AG04450 (cell line): Measurements from ENCODE around the gene SNX19. TPM values are rescaled to one million over a fixed set of nuclear protein-coding genes. Genes with fewer than 3 reads are reported as not detected.

Experiments used
- CTCF ChIA-PET: fragments of 300-600, 350-600 bp; formaldehyde crosslinking; extraction: SDS; loops from one replicate; lab custom pipeline; 2022; ENCODE audit warnings: antibody characterized with exemption, inconsistent platforms; lab: Charles Lee
- POLR2A ChIA-PET: fragments of 350-600 bp; formaldehyde crosslinking; extraction: SDS; loops from one replicate; lab custom pipeline; 2021; ENCODE audit warnings: antibody characterized with exemption, inconsistent platforms; lab: Yijun Ruan, JAX
- DNase-seq: peaks from one replicate; pipeline ENCODE4 v3.0.0-alpha.2; 2011; ENCODE audit warnings: low read depth, low spot score
- H3K27ac ChIP-seq: one replicate; pipeline ENCODE4 v1.5.1; 2012; ENCODE audit warnings: low read depth, low read length, control low read depth
- H3K27me3 ChIP-seq: one replicate; pipeline ENCODE4 v1.6.0; 2012; ENCODE audit warnings: low read length; ENCODE audit not compliant: control insufficient read depth, insufficient read depth
- H3K4me3 ChIP-seq: 2 replicates; pipeline ENCODE4 v1.5.1; 2011; ENCODE audit warnings: mild to moderate bottlenecking, low read depth, low read length, control low read depth
- H3K9me3 ChIP-seq: 2 replicates; pipeline ENCODE4 v1.5.1; 2012; ENCODE audit warnings: low read length; ENCODE audit not compliant: control insufficient read depth, insufficient read depth
- polyA plus RNA-seq: library from polyadenylated mRNA; depleted of rRNA; stranded (reverse); fragments of >200 nt; gene quantifications from 2 replicates; pipeline ENCODE4 v1.2.3, GENCODE V29; 2011
- TF ChIP-seq, protein P1 (sequence below): IDR thresholded peaks from 2 replicates; pipeline ENCODE4 v1.5.1; 2011; ENCODE audit warnings: low read depth, low read length, control low read depth, inconsistent platforms

The SNX19 gene
- polyA plus RNA-seq, 1 experiment = 64.9 TPM

- CTCF ChIA-PET = interaction anchor here (1.1 to 1.5 kb wide), 2 partner anchors 396 to 398 kb away, joined by 3 to 5 read pairs; no protein-coding TSS in a partner anchor
- Histone ChIP-seq H3K4me3 (no peak overlapping the region), H3K27ac (no peak overlapping the region), H3K27me3 (no peaks in the 10 kb centered on the region), H3K9me3 (peaks cover 3% of the 10 kb centered on the region; the same call in 1 of the 2 replicates)
- POLR2A ChIA-PET = no interaction called here
- TF ChIP-seq, protein P1, sequence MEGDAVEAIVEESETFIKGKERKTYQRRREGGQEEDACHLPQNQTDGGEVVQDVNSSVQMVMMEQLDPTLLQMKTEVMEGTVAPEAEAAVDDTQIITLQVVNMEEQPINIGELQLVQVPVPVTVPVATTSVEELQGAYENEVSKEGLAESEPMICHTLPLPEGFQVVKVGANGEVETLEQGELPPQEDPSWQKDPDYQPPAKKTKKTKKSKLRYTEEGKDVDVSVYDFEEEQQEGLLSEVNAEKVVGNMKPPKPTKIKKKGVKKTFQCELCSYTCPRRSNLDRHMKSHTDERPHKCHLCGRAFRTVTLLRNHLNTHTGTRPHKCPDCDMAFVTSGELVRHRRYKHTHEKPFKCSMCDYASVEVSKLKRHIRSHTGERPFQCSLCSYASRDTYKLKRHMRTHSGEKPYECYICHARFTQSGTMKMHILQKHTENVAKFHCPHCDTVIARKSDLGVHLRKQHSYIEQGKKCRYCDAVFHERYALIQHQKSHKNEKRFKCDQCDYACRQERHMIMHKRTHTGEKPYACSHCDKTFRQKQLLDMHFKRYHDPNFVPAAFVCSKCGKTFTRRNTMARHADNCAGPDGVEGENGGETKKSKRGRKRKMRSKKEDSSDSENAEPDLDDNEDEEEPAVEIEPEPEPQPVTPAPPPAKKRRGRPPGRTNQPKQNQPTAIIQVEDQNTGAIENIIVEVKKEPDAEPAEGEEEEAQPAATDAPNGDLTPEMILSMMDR = no peak
- no peak for DNase-seq
These were observed 83.5 kb downstream of the SNX19 start for GRCh38 chr11:130832566-130833425.

GRCh38 chr11:130831976-130832375, 84.3 kb downstream of the SNX19 start:
- Histone ChIP-seq H3K9me3 (no peaks in the 10 kb centered on the region), H3K4me3 (no peak overlapping the region), H3K27me3 (no peaks in the 10 kb centered on the region), H3K27ac (no peak overlapping the region)
- CTCF ChIA-PET = no interaction called here
- DNase-seq = no peak
- TF ChIP-seq, protein P1 = no peak
- POLR2A ChIA-PET = no interaction called here

DNA sequence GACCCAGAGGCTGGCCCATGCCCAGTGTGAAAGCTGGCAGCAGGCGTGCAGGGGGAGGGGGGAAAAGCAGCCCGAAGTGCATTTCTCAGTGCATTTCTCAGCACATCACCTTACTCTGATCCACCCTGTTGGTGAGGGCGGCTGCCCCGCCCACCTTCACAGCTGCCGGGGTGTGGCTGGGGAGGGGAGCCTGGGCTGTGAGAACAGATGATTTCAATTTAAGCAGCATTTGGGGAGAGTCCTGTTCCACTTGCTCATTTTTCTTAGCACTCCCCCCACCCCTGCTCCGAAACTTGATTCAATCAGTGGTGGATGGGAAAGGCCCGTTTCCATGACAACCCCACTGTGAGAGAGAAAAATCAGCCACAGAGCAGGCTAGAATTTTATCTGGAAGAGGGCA, 84.8 kb downstream of the SNX19 start:
- Histone ChIP-seq H3K9me3 (no peaks in the 10 kb centered on the region), H3K4me3 (no peak overlapping the region), H3K27me3 (no peaks in the 10 kb centered on the region), H3K27ac (no peak overlapping the region)
- ChIA-PET CTCF (interaction anchor here (2.1 kb wide), 2 partner anchors 31 to 397 kb away, joined by 5 to 13 read pairs; no protein-coding TSS in a partner anchor), POLR2A (no interaction called here)
- no peak for DNase-seq
- TF ChIP-seq, protein P1 = no peak

DNA sequence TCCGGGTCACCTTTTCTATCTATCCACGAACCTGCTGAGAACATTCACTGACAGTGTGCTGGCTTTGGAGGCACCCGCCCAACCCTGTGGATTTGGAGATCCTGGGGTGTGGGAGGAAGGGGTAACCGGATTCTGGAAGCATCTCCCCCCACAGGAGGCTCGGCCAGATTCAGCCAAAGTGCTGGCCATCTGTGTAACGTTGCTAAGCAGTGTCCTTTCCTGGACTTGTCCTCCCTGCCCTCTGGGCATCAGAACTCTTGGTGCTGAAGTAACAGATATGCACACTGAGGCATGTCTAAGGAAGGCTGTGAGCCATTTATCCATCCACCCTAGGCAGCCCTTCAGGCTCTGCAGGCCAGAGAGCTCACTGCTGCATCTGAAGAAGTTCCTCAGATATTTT, 85.7 kb downstream of the SNX19 start:
- TF ChIP-seq, protein P1 = no peak
- DNase-seq = no peak
- Histone ChIP-seq H3K4me3 (no peak overlapping the region), H3K27me3 (no peaks in the 10 kb centered on the region), H3K27ac (no peak overlapping the region), H3K9me3 (no peaks in the 10 kb centered on the region)
- CTCF ChIA-PET = interaction anchor here (1.0 to 3.7 kb wide), 4 partner anchors 8 to 399 kb away, joined by 3 to 40 read pairs (median 9); no protein-coding TSS in a partner anchor
- POLR2A ChIA-PET = no interaction called here
